GM19467 (cell line): Measurements from ENCODE around the gene RASL12.
"Not testable (repeated sequence)": the region's sequence is repeated elsewhere in the genome, so short reads cannot be mapped to it uniquely, and the experiment has no call there.

Experiments
- ATAC-seq: cut with Tn5 transposase; IDR thresholded peaks from one replicate; pipeline ENCODE4 v1.9.1; 2021; ENCODE audit warnings: mild to moderate bottlenecking, moderate library complexity; ENCODE audit not compliant: unreplicated experiment

The RASL12 gene

GRCh38 chr15:65076486-65077290 lies 8.9 kb upstream of the RASL12 start, which contains the start of gene KBTBD13:
KBTBD13 (plus strand) TSS chr15:65076746; CDS start chr15:65076816, 70 bp downstream.
- no peak for ATAC-seq

GRCh38 chr15:65075607-65076395 lies 8.0 kb upstream of the RASL12 start:
- not testable (repeated sequence) for ATAC-seq

- ATAC-seq: not testable (repeated sequence)
Measured at GRCh38 chr15:65074946-65075345, 7.2 kb upstream of the RASL12 start.

- ATAC-seq: no peak
Measured at GRCh38 chr15:65072617-65073016, 4.8 kb upstream of the RASL12 start.

GRCh38 chr15:65072027-65072426 lies 4.2 kb upstream of the RASL12 start:
- ATAC-seq: no peak

- no peak for ATAC-seq
Measured at GRCh38 chr15:65071381-65071811, 3.6 kb upstream of the RASL12 start.

- ATAC-seq: no peak
Measured at GRCh38 chr15:65069779-65070546, 2.2 kb upstream of the RASL12 start.

- no peak for ATAC-seq
Measured at GRCh38 chr15:65069179-65069578, 1.4 kb upstream of the RASL12 start.

GRCh38 chr15:65068403-65068788 lies 605 bp upstream of the RASL12 start:
- no peak for ATAC-seq

- ATAC-seq: no peak
Measured at GRCh38 chr15:65067317-65067644, 510 bp downstream of the RASL12 start.

GRCh38 chr15:65066635-65067316 lies 1.0 kb downstream of the RASL12 start:
- ATAC-seq: no peak

GRCh38 chr15:65066001-65066634 lies 1.7 kb downstream of the RASL12 start:
- ATAC-seq: no peak

- ATAC-seq: no peak
Measured at GRCh38 chr15:65062726-65063125, 5.1 kb downstream of the RASL12 start.

GRCh38 chr15:65062061-65062460 lies 5.7 kb downstream of the RASL12 start:
- ATAC-seq: no peak

- no peak for ATAC-seq
Measured at GRCh38 chr15:65060641-65061397, 7.0 kb downstream of the RASL12 start.

- no peak for ATAC-seq
Measured at GRCh38 chr15:65059931-65060596, 7.7 kb downstream of the RASL12 start.

- no peak for ATAC-seq
Measured at GRCh38 chr15:65059369-65059750, 8.4 kb downstream of the RASL12 start.

- ATAC-seq: no peak
Measured at GRCh38 chr15:65058394-65059368, 9.1 kb downstream of the RASL12 start.
